ENCODE measurements around the gene GCKR.

GCKR gene, protein sequence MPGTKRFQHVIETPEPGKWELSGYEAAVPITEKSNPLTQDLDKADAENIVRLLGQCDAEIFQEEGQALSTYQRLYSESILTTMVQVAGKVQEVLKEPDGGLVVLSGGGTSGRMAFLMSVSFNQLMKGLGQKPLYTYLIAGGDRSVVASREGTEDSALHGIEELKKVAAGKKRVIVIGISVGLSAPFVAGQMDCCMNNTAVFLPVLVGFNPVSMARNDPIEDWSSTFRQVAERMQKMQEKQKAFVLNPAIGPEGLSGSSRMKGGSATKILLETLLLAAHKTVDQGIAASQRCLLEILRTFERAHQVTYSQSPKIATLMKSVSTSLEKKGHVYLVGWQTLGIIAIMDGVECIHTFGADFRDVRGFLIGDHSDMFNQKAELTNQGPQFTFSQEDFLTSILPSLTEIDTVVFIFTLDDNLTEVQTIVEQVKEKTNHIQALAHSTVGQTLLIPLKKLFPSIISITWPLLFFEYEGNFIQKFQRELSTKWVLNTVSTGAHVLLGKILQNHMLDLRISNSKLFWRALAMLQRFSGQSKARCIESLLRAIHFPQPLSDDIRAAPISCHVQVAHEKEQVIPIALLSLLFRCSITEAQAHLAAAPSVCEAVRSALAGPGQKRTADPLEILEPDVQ

DNA sequence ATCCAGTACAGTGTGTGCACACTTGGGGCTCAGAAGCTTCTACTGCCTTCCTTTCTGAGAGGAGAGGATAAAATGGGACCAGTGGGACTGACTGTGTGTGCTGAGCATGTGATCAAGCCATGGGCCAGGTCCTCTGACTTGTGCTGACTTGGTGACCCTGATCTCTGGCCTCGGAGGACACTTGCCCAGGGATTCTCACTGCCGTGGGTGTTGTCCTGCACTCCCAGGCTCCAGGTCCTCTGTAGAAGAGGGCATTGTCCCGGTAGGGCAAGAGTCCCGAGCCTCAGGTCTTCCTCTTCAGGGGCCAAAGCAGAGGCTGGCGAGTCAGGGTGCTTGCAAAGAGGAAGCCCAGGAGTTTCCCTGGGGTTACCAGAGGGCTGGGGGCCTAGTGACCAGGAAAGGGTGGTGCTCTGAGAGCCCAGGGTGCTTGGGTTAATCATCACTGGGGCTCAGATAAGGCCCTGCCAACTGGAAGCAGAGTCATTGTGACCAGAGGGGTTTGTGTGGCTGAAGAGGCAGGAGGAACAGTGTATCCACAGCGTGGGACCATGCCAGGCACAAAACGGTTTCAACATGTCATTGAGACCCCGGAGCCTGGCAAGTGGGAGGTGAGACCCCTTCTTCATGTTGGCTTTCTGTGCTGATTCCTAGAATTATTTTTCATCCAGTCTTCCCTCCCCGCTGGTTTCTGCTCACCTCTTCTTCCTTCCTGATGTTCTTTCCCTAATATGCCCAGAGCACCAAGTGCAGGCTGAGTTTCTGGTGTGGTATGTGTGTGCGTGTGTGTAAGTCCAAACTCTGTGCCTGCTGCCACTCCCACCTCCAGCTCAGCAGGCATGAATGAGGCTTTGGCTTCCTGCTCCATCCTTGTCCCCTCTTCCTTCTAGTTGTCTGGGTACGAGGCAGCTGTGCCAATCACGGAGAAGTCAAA is at the start of gene GCKR:
Gene GCKR, plus strand, starts transcription at position 483 of the 931 bp plus-strand sequence. Its CDS starts 66 bp downstream, at position 549.
- Histone ChIP-seq H3K4me2 (ENCODE audit: low read length) (no peak within 1 kb of the TSS), H3K9me3 (ENCODE audit: control insufficient read depth, low read length) (no peaks in the 10 kb centered on the region), H2AFZ (no peak within 1 kb of the TSS), H3K27me3 (ENCODE audit: control insufficient read depth, insufficient read depth, low read length) (no peaks in the 10 kb centered on the region), H3K4me3 (ENCODE audit: low read depth, low read length) (peak within 1 kb of the TSS; percentile 64), H3K36me3 (ENCODE audit: control insufficient read depth, insufficient read depth, low read length) (no peaks in the 10 kb centered on the region), H3K4me1 (no peaks in the 10 kb centered on the region), H3K27ac (no peak within 1 kb of the TSS), H3K9ac (no peak within 1 kb of the TSS), H3K79me2 (no peaks in the 10 kb centered on the region)
- TF ChIP-seq, protein P1, sequence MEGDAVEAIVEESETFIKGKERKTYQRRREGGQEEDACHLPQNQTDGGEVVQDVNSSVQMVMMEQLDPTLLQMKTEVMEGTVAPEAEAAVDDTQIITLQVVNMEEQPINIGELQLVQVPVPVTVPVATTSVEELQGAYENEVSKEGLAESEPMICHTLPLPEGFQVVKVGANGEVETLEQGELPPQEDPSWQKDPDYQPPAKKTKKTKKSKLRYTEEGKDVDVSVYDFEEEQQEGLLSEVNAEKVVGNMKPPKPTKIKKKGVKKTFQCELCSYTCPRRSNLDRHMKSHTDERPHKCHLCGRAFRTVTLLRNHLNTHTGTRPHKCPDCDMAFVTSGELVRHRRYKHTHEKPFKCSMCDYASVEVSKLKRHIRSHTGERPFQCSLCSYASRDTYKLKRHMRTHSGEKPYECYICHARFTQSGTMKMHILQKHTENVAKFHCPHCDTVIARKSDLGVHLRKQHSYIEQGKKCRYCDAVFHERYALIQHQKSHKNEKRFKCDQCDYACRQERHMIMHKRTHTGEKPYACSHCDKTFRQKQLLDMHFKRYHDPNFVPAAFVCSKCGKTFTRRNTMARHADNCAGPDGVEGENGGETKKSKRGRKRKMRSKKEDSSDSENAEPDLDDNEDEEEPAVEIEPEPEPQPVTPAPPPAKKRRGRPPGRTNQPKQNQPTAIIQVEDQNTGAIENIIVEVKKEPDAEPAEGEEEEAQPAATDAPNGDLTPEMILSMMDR (IDR thresholded peaks at IDR 0.05) = no peak

DNA sequence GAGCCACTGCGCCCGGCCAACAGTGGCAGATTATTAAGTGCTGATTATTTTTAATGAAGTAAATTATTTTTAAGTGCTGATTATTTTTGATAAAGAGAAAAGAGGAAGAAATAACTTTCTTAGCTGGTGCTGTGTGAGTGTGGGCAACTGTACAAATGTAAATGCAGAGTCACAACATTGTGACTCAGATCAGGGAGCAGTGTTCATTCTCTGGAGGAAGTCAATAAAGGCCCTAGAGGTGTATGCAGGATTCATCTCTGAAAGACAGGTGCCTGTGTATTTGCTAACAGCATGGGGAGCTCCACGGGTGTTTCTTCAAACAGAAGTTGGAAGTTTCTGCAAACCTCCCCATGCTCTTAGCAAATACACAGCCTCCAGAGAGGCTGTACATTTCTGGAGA is 48.3 kb upstream of the GCKR start:
- no peak overlapping the region for H3K9ac ChIP-seq
- H3K4me2 ChIP-seq (ENCODE audit: low read length) = no peak overlapping the region
- no peak overlapping the region for H3K27ac ChIP-seq
- TF ChIP-seq, protein P1 (IDR thresholded peaks at IDR 0.05) = no peak
- H3K27me3 ChIP-seq (ENCODE audit: control insufficient read depth, insufficient read depth, low read length) = no peaks in the 10 kb centered on the region
- H3K79me2 ChIP-seq = no peaks in the 10 kb centered on the region
- H2AFZ ChIP-seq = no peak overlapping the region
- no peak overlapping the region for H3K4me3 ChIP-seq (ENCODE audit: low read depth, low read length)
- H3K9me3 ChIP-seq (ENCODE audit: control insufficient read depth, low read length) = no peaks in the 10 kb centered on the region
- H3K36me3 ChIP-seq (ENCODE audit: control insufficient read depth, insufficient read depth, low read length) = no peaks in the 10 kb centered on the region
- no peaks in the 10 kb centered on the region for H3K4me1 ChIP-seq

DNA sequence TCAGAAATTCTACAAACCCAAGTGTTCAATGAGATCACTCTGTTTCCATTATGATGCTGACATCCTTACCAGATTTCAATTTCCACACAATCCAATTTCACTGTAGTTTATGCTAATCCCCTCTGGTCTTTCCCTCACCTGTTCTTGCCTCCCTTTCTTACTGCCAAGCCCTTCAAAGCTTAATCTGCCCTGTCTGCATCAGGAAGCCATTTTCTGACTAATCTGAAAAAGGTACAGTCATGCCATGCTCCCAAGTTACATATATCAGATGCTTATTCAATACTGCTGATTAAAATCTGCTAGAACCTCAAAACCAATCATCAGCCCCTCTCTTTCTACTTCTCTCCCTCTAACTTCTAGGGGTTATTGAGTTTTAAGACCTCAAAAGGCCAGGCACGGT is 45.5 kb upstream of the GCKR start:
- TF ChIP-seq, protein P1 (IDR thresholded peaks at IDR 0.05) = no peak
- H3K4me2 ChIP-seq (ENCODE audit: low read length) = no peak overlapping the region
- no peak overlapping the region for H3K27ac ChIP-seq
- no peaks in the 10 kb centered on the region for H3K9me3 ChIP-seq (ENCODE audit: control insufficient read depth, low read length)
- H3K79me2 ChIP-seq = no peaks in the 10 kb centered on the region
- no peaks in the 10 kb centered on the region for H3K36me3 ChIP-seq (ENCODE audit: control insufficient read depth, insufficient read depth, low read length)
- H3K4me1 ChIP-seq = no peaks in the 10 kb centered on the region
- H3K4me3 ChIP-seq (ENCODE audit: low read depth, low read length) = no peak overlapping the region
- H2AFZ ChIP-seq = no peak overlapping the region
- H3K9ac ChIP-seq = no peak overlapping the region
- H3K27me3 ChIP-seq (ENCODE audit: control insufficient read depth, insufficient read depth, low read length) = no peaks in the 10 kb centered on the region

DNA sequence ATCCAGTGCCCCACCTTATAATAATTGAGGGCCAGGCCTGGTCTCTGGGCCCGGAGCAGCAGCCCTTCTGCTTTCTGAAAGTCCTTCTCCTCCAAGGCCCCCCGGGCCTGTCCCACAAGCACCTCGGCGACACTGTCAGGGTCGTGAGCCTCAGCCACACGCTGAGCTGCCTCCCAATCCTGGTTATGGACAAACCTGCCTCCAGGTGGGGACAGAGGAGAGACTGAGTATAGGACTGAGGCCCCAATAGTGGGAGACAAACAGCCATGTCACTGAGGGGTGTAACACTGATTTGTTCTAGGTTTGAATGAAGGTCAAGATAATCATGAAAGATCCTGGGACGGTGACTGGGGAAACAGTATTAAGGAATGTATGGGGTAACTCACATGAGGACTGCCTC is 42.7 kb upstream of the GCKR start:
- Histone ChIP-seq H3K9ac (no peak overlapping the region), H3K9me3 (ENCODE audit: control insufficient read depth, low read length) (no peaks in the 10 kb centered on the region), H3K4me1 (no peaks in the 10 kb centered on the region), H3K27me3 (ENCODE audit: control insufficient read depth, insufficient read depth, low read length) (no peaks in the 10 kb centered on the region), H3K4me3 (ENCODE audit: low read depth, low read length) (no peak overlapping the region), H2AFZ (no peak overlapping the region), H3K4me2 (ENCODE audit: low read length) (no peak overlapping the region), H3K36me3 (ENCODE audit: control insufficient read depth, insufficient read depth, low read length) (no peaks in the 10 kb centered on the region), H3K79me2 (no peaks in the 10 kb centered on the region), H3K27ac (no peak overlapping the region)
- TF ChIP-seq, protein P1 (IDR thresholded peaks at IDR 0.05) = no peak

Data from parathyroid adenoma (tissue), 2 donors.